Endothelial cell of umbilical vein (primary cell): ENCODE measurements around the gene KIAA1217. TPM values are rescaled to one million over a fixed set of nuclear protein-coding genes. Genes with fewer than 3 reads are reported as not detected.

ENCODE experiments used
- BruUV-seq: library from RNA; stranded (reverse); fragments of 400-500 nt; replicated peaks from 2 replicates; lab custom pipeline; 2021; lab: Mats Ljungman, UMichigan
- CTCF ChIA-PET: fragments of 300-600, 350-600 bp; sonication (Branson Sonifier 250); formaldehyde crosslinking; loops from one replicate; lab custom pipeline; 2021; ENCODE audit warnings: antibody characterized with exemption, inconsistent platforms; lab: Charles Lee
- POLR2A ChIA-PET: fragments of 300-600, 350-600 bp; sonication (Branson Sonifier 250); formaldehyde crosslinking; loops from one replicate; lab custom pipeline; 2021; ENCODE audit warnings: antibody characterized with exemption, inconsistent platforms; lab: Charles Lee
- DNase-seq: peaks from one replicate; pipeline ENCODE4 v3.0.0-alpha.2; 2011; ENCODE audit warnings: low read depth, low spot score
- FAIRE-seq: peaks from 2 replicates; lab custom pipeline; 2011; peaks lifted over from hg19 to GRCh38; lab: Jason Lieb, UNC
- H2AFZ ChIP-seq: 2 replicates; pipeline ENCODE4 v1.6.0; 2012; ENCODE audit warnings: low read depth, low read length, control low read depth, inconsistent platforms
- H3K27ac ChIP-seq: 2 replicates; pipeline ENCODE4 v1.5.1; 2011; ENCODE audit warnings: low read depth, mild to moderate bottlenecking, control low read depth, low read length, moderate library complexity; ENCODE audit not compliant: insufficient read depth
- H3K27me3 ChIP-seq, 2 experiments: 2 replicates each; pipeline versions ENCODE4 v1.6.0 to v1.6.1; 2011; ENCODE audit warnings: low read length in 2 of 2, mixed read lengths in 1 of 2; ENCODE audit not compliant: control insufficient read depth in 2 of 2, insufficient read depth in 2 of 2
- H3K36me3 ChIP-seq, 2 experiments: 2 replicates in 1 of 2; 3 replicates in 1 of 2; pipeline ENCODE4 v1.5.1; 2011; ENCODE audit warnings: low read length in 2 of 2, mild to moderate bottlenecking in 1 of 2, moderate library complexity in 1 of 2; ENCODE audit not compliant: control insufficient read depth in 2 of 2, insufficient read depth in 2 of 2; ENCODE audit errors: extremely low read depth in 1 of 2
- H3K4me1 ChIP-seq: 3 replicates; pipeline ENCODE4 v1.5.1; 2011; ENCODE audit warnings: mild to moderate bottlenecking, low read length; ENCODE audit not compliant: control insufficient read depth, insufficient read depth; ENCODE audit errors: extremely low read depth
- H3K4me2 ChIP-seq: 2 replicates; pipeline ENCODE4 v1.6.1; 2011; ENCODE audit warnings: low read length, control low read depth, mixed read lengths; ENCODE audit not compliant: insufficient read depth
- H3K4me3 ChIP-seq, 3 experiments: fragments of 200-600 bp in 1 of 3; sonication (generic), shearing (Covaris generic) in 1 of 3; replicated peaks in 1 of 3; 2 replicates each; pipeline ENCODE4 v1.5.1; 2011 to 2016; ENCODE audit warnings: control low read depth in 3 of 3, low read length in 3 of 3, mild to moderate bottlenecking in 2 of 3, inconsistent platforms in 1 of 3, low read depth in 1 of 3, moderate library complexity in 1 of 3; ENCODE audit not compliant: insufficient read depth in 1 of 3
- H3K79me2 ChIP-seq: 2 replicates; pipeline ENCODE4 v1.6.0; 2012; ENCODE audit warnings: low read length, inconsistent platforms; ENCODE audit not compliant: control insufficient read depth, insufficient read depth
- H3K9ac ChIP-seq: replicated peaks from 2 replicates; pipeline ENCODE3; 2011; ENCODE audit warnings: low read length, control low read depth; ENCODE audit not compliant: insufficient read depth; ENCODE audit errors: extremely low read depth
- H3K9me1 ChIP-seq: replicated peaks from 3 replicates; pipeline ENCODE4 v1.6.0; 2011; ENCODE audit warnings: mild to moderate bottlenecking, low read length; ENCODE audit not compliant: control insufficient read depth, insufficient read depth; ENCODE audit errors: extremely low read depth
- H3K9me3 ChIP-seq: replicated peaks from 2 replicates; pipeline ENCODE4 v1.5.1; 2012; ENCODE audit warnings: low read length, inconsistent platforms; ENCODE audit not compliant: control insufficient read depth, insufficient read depth
- H4K20me1 ChIP-seq: replicated peaks from 2 replicates; pipeline ENCODE3; 2011; ENCODE audit warnings: mild to moderate bottlenecking, low read length; ENCODE audit not compliant: control insufficient read depth, insufficient read depth; ENCODE audit errors: extremely low read depth
- CTCF ChIP-seq, 2 donors: IDR thresholded peaks; 1 replicate in 1 of 2; 2 replicates in 1 of 2; pipeline ENCODE4 v1.5.1; 2011; ENCODE audit warnings: low read length in 2 of 2, mild to moderate bottlenecking in 2 of 2, moderate library complexity in 2 of 2, control low read depth in 1 of 2, inconsistent platforms in 1 of 2, low read depth in 1 of 2; ENCODE audit not compliant: insufficient read depth in 1 of 2; ENCODE audit errors: extremely low read depth in 1 of 2
- EZH2 ChIP-seq: IDR thresholded peaks from 2 replicates; pipeline ENCODE4 v1.6.1; 2012; ENCODE audit warnings: borderline replicate concordance, low read depth, mild to moderate bottlenecking, moderate library complexity, low read length, inconsistent platforms; ENCODE audit not compliant: severe bottlenecking
- FOS ChIP-seq: IDR thresholded peaks from 2 replicates; pipeline ENCODE4 v1.6.1; 2011; ENCODE audit warnings: mild to moderate bottlenecking, low read length, moderate library complexity, borderline replicate concordance; ENCODE audit not compliant: insufficient read depth
- GATA2 ChIP-seq: IDR thresholded peaks from 2 replicates; pipeline ENCODE4 v1.7.0; 2011; ENCODE audit warnings: low read depth, mild to moderate bottlenecking, moderate library complexity, mixed read lengths, low read length; ENCODE audit not compliant: insufficient read length, insufficient read depth
- JUN ChIP-seq: IDR thresholded peaks from 2 replicates; pipeline ENCODE4 v1.6.1; 2011; ENCODE audit warnings: borderline replicate concordance, low read depth; ENCODE audit not compliant: insufficient read length, insufficient read depth
- MYC ChIP-seq: IDR thresholded peaks from one replicate; pipeline ENCODE4 v1.6.1; 2011; ENCODE audit warnings: mild to moderate bottlenecking, low read depth, low read length
- POLR2A ChIP-seq: IDR thresholded peaks from 2 replicates; pipeline ENCODE4 v1.6.1; 2012; ENCODE audit warnings: low read depth, mild to moderate bottlenecking, control low read depth, low read length
- POLR2AphosphoS5 ChIP-seq: IDR thresholded peaks from 2 replicates; pipeline ENCODE4 v1.6.1; 2012; ENCODE audit warnings: low read depth, mild to moderate bottlenecking, control low read depth, low read length, moderate library complexity; ENCODE audit not compliant: insufficient read depth
- dilution Hi-C: fragments of 300-500 bp; cut with MboI; formaldehyde crosslinking; loops from one replicate; pipeline ENCODE4 v1.15.0; 2019; ENCODE audit warnings: low sequenced_read_pairs; ENCODE audit not compliant: extremely low pct_ligation_motif_present
- intact Hi-C: fragments of 100-400 bp; cut with micrococcal nuclease; formaldehyde crosslinking; loops from one replicate; pipeline ENCODE4 v1.10.0; 2022
- polyA plus RNA-seq, 4 experiments: library from polyadenylated mRNA; depleted of rRNA in 3 of 4; stranded (reverse) in 3 of 4; unstranded in 1 of 4; fragments of >200 nt; gene quantifications; 2 replicates each; pipeline versions ENCODE4 v1.2.1 to v1.2.3, GENCODE V29; 2011 to 2012; ENCODE audit warnings: missing spikeins in 1 of 4
- total RNA-seq: library from RNA; stranded (reverse); gene quantifications from 2 replicates; pipeline ENCODE4 v1.2.3, GENCODE V29; 2021
- TF ChIP-seq, protein P1 (sequence below): IDR thresholded peaks from 2 replicates; pipeline ENCODE4 v1.6.1; 2011; ENCODE audit not compliant: insufficient read depth, insufficient read length

The KIAA1217 gene
- total and polyA plus RNA-seq, 2 donors (not counting 3 experiments of a cell fraction or from before 2014, with no cell fraction given), result 0.83 to 10.3 TPM

- Histone ChIP-seq H3K9ac (no peak overlapping the region), H3K4me2 (no peak overlapping the region), H3K4me1 (no peaks in the 10 kb centered on the region), H3K4me3 (no peak overlapping the region), H2AFZ (no peak overlapping the region), H3K36me3 (no peaks in the 10 kb centered on the region), H3K9me1 (no peaks in the 10 kb centered on the region), H4K20me1 (no peaks in the 10 kb centered on the region), H3K79me2 (no peaks in the 10 kb centered on the region), H3K27me3 (no peaks in the 10 kb centered on the region), H3K9me3 (no peaks in the 10 kb centered on the region), H3K27ac (no peak overlapping the region)
- no peak for FAIRE-seq
- dilution Hi-C loops (no loop called here), intact Hi-C loops (no loop called here)
- TF ChIP-seq GATA2, result no peak
- no peak for TF ChIP-seq POLR2A
- TF ChIP-seq MYC, result no peak
- TF ChIP-seq POLR2AphosphoS5, result no peak
- TF ChIP-seq CTCF (IDR thresholded peaks at IDR 0.05; ENCODE audit: extremely low read depth in 1 of 2, insufficient read depth in 1 of 2, low read depth in 1 of 2, low read length in 2 of 2), result no peak
- TF ChIP-seq JUN, result no peak
- no peak for TF ChIP-seq FOS
- TF ChIP-seq, protein P1, sequence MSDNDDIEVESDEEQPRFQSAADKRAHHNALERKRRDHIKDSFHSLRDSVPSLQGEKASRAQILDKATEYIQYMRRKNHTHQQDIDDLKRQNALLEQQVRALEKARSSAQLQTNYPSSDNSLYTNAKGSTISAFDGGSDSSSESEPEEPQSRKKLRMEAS, result no peak
- no peak for TF ChIP-seq EZH2
- DNase-seq, result no peak
- ChIA-PET POLR2A (no interaction called here), CTCF (no interaction called here)
- no TSS peak for BruUV-seq
These were observed 52.7 kb downstream of the KIAA1217 start for GRCh38 chr10:24261627-24262026.
